Measurements from ENCODE around the gene USP12. TPM values are rescaled to one million over a fixed set of nuclear protein-coding genes. Genes with fewer than 3 reads are reported as not detected.

Gene USP12
- total and polyA plus RNA-seq, 2 experiments from 2014 or later: 18.4 to 39.3 TPM

- Mint-ChIP-seq H3K4me3 (no peak overlapping the region), H3K9me3 (peaks cover 22% of the 10 kb centered on the region), H3K4me1 (peaks cover 25% of the 10 kb centered on the region), H3K36me3 (ENCODE audit: low read depth) (peaks cover 38% of the 10 kb centered on the region), H3K27me3 (ENCODE audit: insufficient read depth, low read depth, poor library complexity) (peaks cover 2% of the 10 kb centered on the region), H3K27ac (no peak overlapping the region)
- no peak for ATAC-seq
- Histone ChIP-seq H3K4me2 (no peak overlapping the region), H3K79me2 (replicated peaks; ENCODE audit: insufficient read depth) (peaks cover 100% of the 10 kb centered on the region), H3K4me1 (ENCODE audit: insufficient read depth) (peaks cover 21% of the 10 kb centered on the region), H2AFZ (no peak overlapping the region), H4K20me1 (replicated peaks; ENCODE audit: insufficient read depth) (peaks cover 11% of the 10 kb centered on the region; the same call in 1 of the 2 replicates), H3K9me2 (ENCODE audit: insufficient read depth) (no peaks in the 10 kb centered on the region), H3F3A (replicated peaks; ENCODE audit: low read depth) (no peaks in the 10 kb centered on the region), H3K4me3 (no peak overlapping the region), H3K36me3 (ENCODE audit: insufficient read depth) (peaks cover 6% of the 10 kb centered on the region; the same call in 1 of the 2 replicates), H3K27me3 (ENCODE audit: insufficient read depth) (no peaks in the 10 kb centered on the region), H3K27ac (ENCODE audit: low read depth) (no peak overlapping the region)
- no peak for DNase-seq (ENCODE audit: low spot score)
- TF ChIP-seq REST (IDR thresholded peaks at IDR 0.05; ENCODE audit: unreplicated experiment) (no peak), CREB1 (CRISPR knock-in tag; IDR thresholded peaks at IDR 0.05; ENCODE audit: low read depth) (no peak), EZH2 (IDR thresholded peaks at IDR 0.05; ENCODE audit: low read depth, unreplicated experiment) (no peak), POLR2AphosphoS5 (IDR thresholded peaks at IDR 0.05; ENCODE audit: low read depth) (no peak), STAT1 (IDR thresholded peaks at IDR 0.05; ENCODE audit: unreplicated experiment) (no peak), EZH2phosphoT487 (IDR thresholded peaks at IDR 0.05; ENCODE audit: unreplicated experiment) (no peak), NANOG (IDR thresholded peaks at IDR 0.05; ENCODE audit: borderline replicate concordance) (no peak), ZNF462 (CRISPR knock-in tag; IDR thresholded peaks at IDR 0.05) (no peak), CTCF (conservative IDR thresholded peaks at IDR 0.05; ENCODE audit: low read depth in 2 of 2) (no peak)
Measured at GRCh38 chr13:27140060-27140459, 31.6 kb downstream of the USP12 start.

Data from GM23338 (cell line).